NCI-H524 treated with DMSO at 0.1 percent for 48 hours (cell line): ENCODE results near the gene BUD31.
"Not testable (repeated sequence)": the region's sequence is repeated elsewhere in the genome, so short reads cannot be mapped to it uniquely, and the experiment has no call there.

Source experiments
- DNase-seq: peaks from one replicate; lab custom pipeline; 2025; lab: John Stamatoyannopoulos, UW

The BUD31 gene

GRCh38 chr7:99399597-99399996 is 9.2 kb upstream of the BUD31 start:
- DNase-seq: no peak

GRCh38 chr7:99402854-99403253 is 5.9 kb upstream of the BUD31 start:
- DNase-seq: no peak

GRCh38 chr7:99403764-99404163 is 5.0 kb upstream of the BUD31 start:
- DNase-seq: no peak

GRCh38 chr7:99404235-99404976 is 4.4 kb upstream of the BUD31 start:
- DNase-seq: no peak

GRCh38 chr7:99404977-99405320 is 3.8 kb upstream of the BUD31 start:
- DNase-seq: no peak

- DNase-seq: no peak
Observed at GRCh38 chr7:99406557-99406956, 2.2 kb upstream of the BUD31 start.

- no peak for DNase-seq
Observed at GRCh38 chr7:99407872-99408378, 844 bp upstream of the BUD31 start.

GRCh38 chr7:99409192-99409572 is 413 bp downstream of the BUD31 start:
- no peak for DNase-seq

- no peak for DNase-seq
Observed at GRCh38 chr7:99409806-99410205, 1.0 kb downstream of the BUD31 start.

GRCh38 chr7:99410635-99411034 is 1.9 kb downstream of the BUD31 start:
- DNase-seq: no peak

- DNase-seq: not testable (repeated sequence)
Observed at GRCh38 chr7:99415513-99416127, 6.9 kb downstream of the BUD31 start.

GRCh38 chr7:99418260-99418659 is 9.5 kb downstream of the BUD31 start:
- no peak for DNase-seq

- DNase-seq: no peak
Observed at GRCh38 chr7:99419323-99420021, 10.7 kb downstream of the BUD31 start.

- no peak for DNase-seq
Observed at GRCh38 chr7:99420213-99420612, 11.4 kb downstream of the BUD31 start.

GRCh38 chr7:99420986-99421385 is 12.2 kb downstream of the BUD31 start:
- DNase-seq: no peak

- DNase-seq: no peak
Observed at GRCh38 chr7:99422186-99422585, 13.4 kb downstream of the BUD31 start.

GRCh38 chr7:99422625-99423024 is 13.9 kb downstream of the BUD31 start:
- DNase-seq: no peak

GRCh38 chr7:99424932-99425730 is 16.4 kb downstream of the BUD31 start:
- DNase-seq: no peak

- no peak for DNase-seq
Observed at GRCh38 chr7:99428972-99429566, 20.3 kb downstream of the BUD31 start.

- DNase-seq: no peak
Observed at GRCh38 chr7:99429756-99430155, 21.0 kb downstream of the BUD31 start.

GRCh38 chr7:99431756-99432540 is 23.2 kb downstream of the BUD31 start:
- DNase-seq: not testable (repeated sequence)
